GM19324 (cell line): ENCODE measurements around the gene HNRNPL.
"Not testable (repeated sequence)": the region's sequence is repeated elsewhere in the genome, so short reads cannot be mapped to it uniquely, and the experiment has no call there.

Experiments
- ATAC-seq: cut with Tn5 transposase; IDR thresholded peaks from one replicate; pipeline ENCODE4 v1.9.1; 2021; ENCODE audit warnings: mild to moderate bottlenecking, moderate library complexity; ENCODE audit not compliant: unreplicated experiment, low FRiP score

Gene HNRNPL

GRCh38 chr19:38849860-38850435 is at the start of gene HNRNPL:
HNRNPL (minus strand) TSS chr19:38849986; CDS start chr19:38849966, 20 bp downstream.
- ATAC-seq: peak; percentile 69

GRCh38 chr19:38898788-38899446 is 49.1 kb upstream of the HNRNPL start:
- peak; percentile 2 for ATAC-seq

GRCh38 chr19:38894968-38895367 is 45.2 kb upstream of the HNRNPL start:
- no peak for ATAC-seq

GRCh38 chr19:38893341-38893771 is 43.6 kb upstream of the HNRNPL start:
- ATAC-seq: no peak

GRCh38 chr19:38892841-38893240 is 43.1 kb upstream of the HNRNPL start:
- no peak for ATAC-seq

- ATAC-seq: no peak
Observed at GRCh38 chr19:38891771-38892170, 42.0 kb upstream of the HNRNPL start.

- ATAC-seq: no peak
Observed at GRCh38 chr19:38890686-38891085, 40.9 kb upstream of the HNRNPL start.

- no peak for ATAC-seq
Observed at GRCh38 chr19:38889803-38890202, 40.0 kb upstream of the HNRNPL start.

GRCh38 chr19:38888876-38889275 is 39.1 kb upstream of the HNRNPL start:
- ATAC-seq: no peak

GRCh38 chr19:38884691-38885090 is 34.9 kb upstream of the HNRNPL start:
- ATAC-seq: not testable (repeated sequence)

GRCh38 chr19:38883286-38883685 is 33.5 kb upstream of the HNRNPL start:
- ATAC-seq: no peak

- ATAC-seq: no peak
Observed at GRCh38 chr19:38880882-38881609, 31.3 kb upstream of the HNRNPL start.

- ATAC-seq: no peak
Observed at GRCh38 chr19:38880076-38880881, 30.5 kb upstream of the HNRNPL start.

- ATAC-seq: no peak
Observed at GRCh38 chr19:38879400-38879751, 29.6 kb upstream of the HNRNPL start.

GRCh38 chr19:38878575-38879399 is 29.0 kb upstream of the HNRNPL start:
- ATAC-seq: no peak

- ATAC-seq: peak; percentile 68
Observed at GRCh38 chr19:38877781-38878574, 28.2 kb upstream of the HNRNPL start, which contains the start of gene RINL. RINL (minus strand) TSS chr19:38878275; CDS start chr19:38876742, 1,533 bp downstream.

GRCh38 chr19:38875656-38876395 is 26.0 kb upstream of the HNRNPL start:
- no peak for ATAC-seq

- not testable (repeated sequence) for ATAC-seq
Observed at GRCh38 chr19:38873400-38873799, 23.6 kb upstream of the HNRNPL start.
